SJSA1 (cell line): Measurements from ENCODE around the gene RTCB. TPM values are rescaled to one million over a fixed set of nuclear protein-coding genes. Genes with fewer than 3 reads are reported as not detected.

ENCODE experiments used
- DNase-seq, 2 experiments: peaks; one replicate each; pipeline ENCODE4 v3.0.0-alpha.2; 2015 to 2020; ENCODE audit warnings: low spot score in 2 of 2, low read depth in 1 of 2
- H3K27ac ChIP-seq: fragments of 250-450 bp; sonication (Bioruptor Pico); 2 replicates; pipeline ENCODE4 v1.5.1; 2020; ENCODE audit warnings: mild to moderate bottlenecking, moderate library complexity
- H3K27me3 ChIP-seq: fragments of 250-450 bp; sonication (Bioruptor Pico); replicated peaks from 2 replicates; pipeline ENCODE4 v1.5.1; 2020; ENCODE audit warnings: mild to moderate bottlenecking, moderate library complexity
- H3K36me3 ChIP-seq: fragments of 250-450 bp; sonication (Bioruptor Pico); 2 replicates; pipeline ENCODE4 v1.5.1; 2020; ENCODE audit warnings: mild to moderate bottlenecking
- H3K4me1 ChIP-seq: fragments of 250-450 bp; sonication (Bioruptor Pico); replicated peaks from 2 replicates; pipeline ENCODE4 v1.6.1; 2021; ENCODE audit warnings: mild to moderate bottlenecking
- H3K4me3 ChIP-seq: fragments of 250-450 bp; sonication (Bioruptor Pico); 2 replicates; pipeline ENCODE4 v1.5.1; 2020; ENCODE audit warnings: mild to moderate bottlenecking
- H3K9me3 ChIP-seq: fragments of 250-450 bp; sonication (Bioruptor Pico); replicated peaks from 2 replicates; pipeline ENCODE4 v1.5.1; 2020; ENCODE audit warnings: mild to moderate bottlenecking
- total RNA-seq: library from RNA; depleted of rRNA; stranded (reverse); fragments of >200 nt; shearing (Covaris generic); gene quantifications from 2 replicates; pipeline ENCODE4 v1.2.3, GENCODE V29; 2014; rRNA removed

RTCB gene
- 196 TPM in 2 replicates for total RNA-seq

DNA sequence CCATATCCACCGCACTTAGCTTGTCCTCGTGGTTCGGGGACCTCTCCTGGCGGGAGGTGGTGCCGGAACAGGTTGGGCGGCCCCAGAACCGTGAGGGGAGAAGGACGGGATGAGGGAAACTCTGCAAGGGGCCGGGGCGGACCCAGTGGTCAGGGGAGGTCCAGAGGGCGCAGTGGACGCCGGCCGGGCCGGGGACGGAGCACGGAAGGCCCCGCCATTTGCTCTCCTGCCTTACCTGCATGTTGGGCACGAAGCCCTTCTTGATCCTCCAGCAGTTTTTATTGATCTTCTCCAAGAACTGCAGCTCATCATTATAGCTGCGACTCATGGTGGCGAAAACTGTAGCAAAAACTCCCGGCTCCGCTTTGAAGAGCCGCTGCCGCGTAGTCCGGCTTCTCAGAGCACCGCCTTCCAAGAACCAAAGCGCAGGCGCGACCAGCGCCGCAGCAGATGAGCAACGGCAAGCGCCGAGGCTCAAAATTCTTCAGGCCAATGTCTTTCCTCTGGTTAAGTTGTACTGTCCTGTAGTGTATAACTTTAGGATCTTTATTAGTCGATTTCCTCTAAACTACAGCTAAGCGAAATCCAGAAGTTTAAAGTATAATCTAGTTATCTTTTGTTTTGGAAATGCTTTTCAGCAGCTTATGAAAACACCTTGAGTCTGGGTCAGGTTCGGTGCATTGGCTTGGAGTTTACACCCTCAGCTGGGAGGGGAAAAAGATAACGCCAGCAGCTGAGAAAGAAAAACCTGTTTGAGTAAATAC is at the start of gene RTCB:
Gene RTCB (minus strand): TSS at position 419 of the 764 bp plus-strand sequence. CDS start 91 bp downstream, at position 328.
- peak within 1 kb of the TSS; percentile 8 for H3K27ac ChIP-seq

DNA sequence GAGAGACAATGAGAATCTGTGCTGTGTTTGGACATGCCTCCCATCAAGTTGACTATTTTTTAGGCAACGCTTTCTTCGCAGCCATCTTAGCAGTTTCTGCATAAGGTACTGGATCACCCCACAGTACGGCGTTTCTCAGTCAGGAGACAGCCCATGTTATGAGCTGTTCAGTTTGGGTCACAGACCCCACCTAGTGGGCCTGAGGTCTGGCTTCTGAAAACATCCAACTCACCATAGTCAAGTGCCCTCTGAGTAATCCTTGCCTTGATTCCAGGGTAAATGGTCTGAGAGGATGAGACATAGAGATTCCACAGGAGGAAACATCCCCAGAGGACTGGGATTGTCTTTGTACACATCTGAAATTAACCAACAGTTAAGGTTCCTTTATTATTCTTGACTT is 45.0 kb upstream of the RTCB start:
- no peak overlapping the region for H3K4me3 ChIP-seq
- H3K27me3 ChIP-seq, result peaks cover 31% of the 10 kb centered on the region
- H3K27ac ChIP-seq, result no peak overlapping the region
- no peak for DNase-seq
- H3K9me3 ChIP-seq, result no peaks in the 10 kb centered on the region; the same call in 1 of the 2 replicates
- H3K4me1 ChIP-seq, result no peaks in the 10 kb centered on the region
- no peaks in the 10 kb centered on the region for H3K36me3 ChIP-seq

More for the DNA sequence above, at the start of gene RTCB:
- H3K4me1 ChIP-seq, result peaks cover 14% of the 10 kb centered on the region
- no peaks in the 10 kb centered on the region for H3K9me3 ChIP-seq
- peak within 1 kb of the TSS; percentile 58 for H3K4me3 ChIP-seq
- H3K27me3 ChIP-seq, result peaks cover 9% of the 10 kb centered on the region
- peaks cover 33% of the 10 kb centered on the region for H3K36me3 ChIP-seq
- peak; percentile 90 to 93 for DNase-seq

DNA sequence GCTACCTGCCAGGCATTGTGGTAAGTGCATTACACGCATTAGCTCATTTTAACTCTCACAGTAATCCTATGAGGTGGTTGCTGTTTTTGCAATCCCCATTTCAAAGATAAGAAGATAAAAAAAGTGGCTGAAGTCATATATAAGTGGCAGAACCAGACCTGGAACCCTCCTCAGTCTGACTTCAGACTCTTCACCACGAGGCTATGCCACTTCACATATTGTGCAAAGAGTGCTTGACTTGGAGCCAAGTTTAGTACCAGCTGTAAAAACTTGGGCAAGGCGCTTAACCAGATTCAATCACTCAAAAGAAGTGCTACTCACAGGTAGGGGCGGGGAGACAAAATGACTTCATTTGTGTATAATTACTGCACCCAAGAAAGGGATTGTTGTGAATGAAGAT is 36.9 kb upstream of the RTCB start:
- Histone ChIP-seq H3K4me3 (no peak overlapping the region), H3K9me3 (no peaks in the 10 kb centered on the region), H3K36me3 (no peaks in the 10 kb centered on the region), H3K27ac (no peak overlapping the region), H3K4me1 (no peaks in the 10 kb centered on the region; the same call in 1 of the 2 replicates), H3K27me3 (peaks cover 42% of the 10 kb centered on the region)
- DNase-seq, result no peak

DNA sequence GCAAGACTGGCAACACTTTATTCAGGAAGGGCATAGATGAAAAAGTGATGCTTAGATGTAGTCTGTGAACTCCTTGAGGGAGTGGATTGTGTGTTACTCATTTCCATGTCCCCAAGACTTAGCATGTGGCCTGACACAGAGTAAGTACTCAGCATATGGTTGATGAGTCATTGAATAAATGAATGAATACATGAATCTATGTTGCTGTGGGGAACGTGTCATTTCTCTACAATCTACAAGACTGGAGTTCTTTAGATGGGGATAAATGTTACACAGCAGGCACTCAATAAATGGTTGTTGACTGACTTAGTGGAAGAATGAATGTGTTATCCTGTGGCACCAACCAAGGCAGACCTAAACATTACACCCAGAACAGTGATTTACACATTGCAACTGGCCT is 34.3 kb upstream of the RTCB start:
- Histone ChIP-seq H3K27me3 (peaks cover 45% of the 10 kb centered on the region), H3K36me3 (no peaks in the 10 kb centered on the region), H3K4me1 (no peaks in the 10 kb centered on the region; the same call in 1 of the 2 replicates), H3K4me3 (no peak overlapping the region), H3K9me3 (no peaks in the 10 kb centered on the region), H3K27ac (no peak overlapping the region)
- DNase-seq, result no peak

DNA sequence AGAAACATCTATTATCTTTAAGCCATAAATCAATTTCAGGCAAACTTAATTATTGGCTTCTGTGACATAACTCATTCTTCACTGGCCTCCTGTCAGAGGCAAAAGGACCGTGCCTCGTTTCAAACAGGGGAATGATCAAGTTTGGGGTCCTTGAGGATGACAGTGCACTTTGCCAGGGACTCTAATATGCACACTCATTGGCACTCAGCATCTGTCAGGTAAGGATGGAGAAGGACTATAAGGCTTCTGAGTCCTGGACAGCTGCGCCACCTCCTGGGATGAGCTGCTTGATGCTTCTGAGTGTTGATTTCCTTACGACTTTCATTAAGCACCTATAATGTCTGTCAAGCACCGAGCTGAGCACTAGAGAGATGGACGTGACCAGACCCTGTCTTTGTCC is 32.0 kb upstream of the RTCB start:
- DNase-seq, result no peak
- Histone ChIP-seq H3K4me1 (no peaks in the 10 kb centered on the region; the same call in 1 of the 2 replicates), H3K9me3 (no peaks in the 10 kb centered on the region), H3K4me3 (no peak overlapping the region), H3K36me3 (no peaks in the 10 kb centered on the region), H3K27me3 (peaks cover 36% of the 10 kb centered on the region), H3K27ac (no peak overlapping the region)

DNA sequence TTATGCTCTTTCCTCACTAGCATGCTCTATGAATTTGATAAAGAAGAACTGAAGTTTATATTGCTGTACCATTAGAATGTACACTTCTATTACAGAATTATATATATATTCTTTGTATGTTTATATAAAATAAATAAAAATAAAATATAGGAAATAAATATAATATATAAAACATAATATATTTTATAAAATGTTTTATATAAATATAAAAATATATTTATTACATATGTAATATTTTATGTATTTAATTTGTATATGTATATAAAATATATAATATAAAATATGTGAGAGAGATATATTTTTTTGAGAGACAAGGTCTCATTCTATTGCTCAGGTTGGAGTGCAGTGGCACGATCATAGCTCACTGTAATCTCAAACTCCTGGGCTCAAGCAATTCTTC is 18.3 kb upstream of the RTCB start:
- DNase-seq, result no peak
- H3K36me3 ChIP-seq, result no peaks in the 10 kb centered on the region
- H3K4me3 ChIP-seq, result no peak overlapping the region
- H3K4me1 ChIP-seq, result no peaks in the 10 kb centered on the region
- no peaks in the 10 kb centered on the region for H3K9me3 ChIP-seq
- peaks cover 18% of the 10 kb centered on the region for H3K27me3 ChIP-seq
- H3K27ac ChIP-seq, result no peak overlapping the region

DNA sequence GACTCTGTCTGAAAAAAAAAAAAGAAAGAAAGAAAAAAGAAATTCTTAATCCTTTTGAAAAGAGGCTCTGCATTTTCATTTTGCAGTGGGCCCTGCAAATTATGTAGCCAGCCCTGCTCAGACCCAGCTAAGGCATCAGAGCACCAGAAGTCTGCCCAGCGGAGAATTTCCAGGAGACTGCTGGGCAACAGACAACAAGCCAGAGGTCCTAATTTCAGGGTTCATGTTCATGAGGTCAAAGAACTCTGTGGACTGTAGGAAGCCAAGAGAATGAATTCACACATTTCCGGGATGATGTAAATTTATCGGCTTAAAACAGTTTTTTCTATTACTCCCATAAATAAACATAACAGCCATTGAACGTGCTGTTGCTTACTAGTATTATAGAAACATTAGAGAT is 14.8 kb upstream of the RTCB start:
- H3K27me3 ChIP-seq, result peaks cover 15% of the 10 kb centered on the region
- H3K9me3 ChIP-seq, result no peaks in the 10 kb centered on the region
- no peak overlapping the region for H3K4me3 ChIP-seq
- no peak for DNase-seq
- no peaks in the 10 kb centered on the region for H3K36me3 ChIP-seq
- no peak overlapping the region for H3K27ac ChIP-seq
- H3K4me1 ChIP-seq, result no peaks in the 10 kb centered on the region

DNA sequence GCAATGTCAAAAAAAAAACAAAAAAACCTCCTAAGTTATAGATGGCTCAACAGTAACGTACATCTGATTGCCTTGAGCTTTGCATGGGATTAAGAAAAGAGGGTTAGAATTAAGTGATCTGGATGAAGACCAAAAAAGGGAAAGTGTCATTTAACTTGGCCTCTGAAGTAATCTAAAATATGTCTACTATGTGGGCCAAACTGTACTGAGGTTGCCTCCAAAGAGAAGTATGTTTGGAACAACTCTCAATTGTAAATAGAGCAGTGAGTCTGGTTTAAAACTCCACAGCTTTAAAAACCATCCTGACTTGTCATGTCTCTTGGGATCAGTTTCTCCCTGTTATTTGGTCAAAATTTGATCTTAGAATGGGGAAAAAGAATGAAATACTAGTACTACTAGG is 11.6 kb upstream of the RTCB start:
- Histone ChIP-seq H3K27me3 (peaks cover 27% of the 10 kb centered on the region), H3K9me3 (no peaks in the 10 kb centered on the region), H3K4me3 (no peak overlapping the region), H3K27ac (no peak overlapping the region), H3K4me1 (no peaks in the 10 kb centered on the region), H3K36me3 (no peaks in the 10 kb centered on the region)
- DNase-seq, result no peak

DNA sequence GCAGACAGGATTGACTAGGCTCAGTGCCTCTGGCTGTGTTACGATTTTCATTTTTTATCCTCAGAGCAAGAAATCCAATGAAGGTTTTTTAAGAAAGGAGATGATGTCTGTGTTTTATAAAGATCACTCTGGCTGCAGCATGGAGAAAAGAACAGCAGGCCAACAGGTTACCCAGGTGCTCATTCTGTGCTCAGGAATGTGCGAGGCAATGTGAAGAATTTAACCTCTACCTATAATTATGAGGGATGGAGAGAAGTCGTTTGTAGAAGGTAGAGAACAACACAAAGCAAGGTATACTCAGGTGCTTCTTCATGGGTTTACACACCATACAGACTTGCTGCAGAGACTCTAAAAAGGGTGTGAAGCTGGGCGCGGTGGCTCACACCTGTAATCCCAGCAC is 10.0 kb upstream of the RTCB start:
- DNase-seq, result no peak
- no peak overlapping the region for H3K4me3 ChIP-seq

DNA sequence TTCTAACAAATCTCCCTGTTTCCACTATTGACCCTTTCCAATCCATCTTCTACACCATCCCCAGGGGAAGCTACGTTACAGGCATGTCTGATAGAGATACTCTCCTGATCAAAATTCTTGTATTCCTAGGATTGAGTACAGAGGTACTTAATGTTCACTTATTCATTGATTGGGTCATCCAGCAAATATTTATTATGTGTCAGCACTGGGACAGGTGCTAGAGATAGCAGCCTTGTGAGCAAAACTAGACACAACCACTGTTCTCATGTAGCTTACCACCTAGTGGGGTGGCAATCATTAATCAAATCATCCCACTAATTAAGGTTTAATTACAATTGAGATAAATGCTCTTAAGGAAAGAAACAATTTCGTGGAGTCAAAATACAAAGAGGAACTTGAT is 9.4 kb upstream of the RTCB start:
- Histone ChIP-seq H3K4me3 (no peak overlapping the region), H3K36me3 (no peaks in the 10 kb centered on the region), H3K27ac (no peak overlapping the region), H3K27me3 (peaks cover 44% of the 10 kb centered on the region), H3K9me3 (no peaks in the 10 kb centered on the region), H3K4me1 (no peaks in the 10 kb centered on the region)
- DNase-seq, result no peak

More for the DNA sequence above, 10.0 kb upstream of the RTCB start:
- H3K4me1 ChIP-seq, result no peaks in the 10 kb centered on the region
- H3K9me3 ChIP-seq, result no peaks in the 10 kb centered on the region
- no peaks in the 10 kb centered on the region for H3K36me3 ChIP-seq
- H3K27me3 ChIP-seq, result peaks cover 38% of the 10 kb centered on the region
- H3K27ac ChIP-seq, result no peak overlapping the region

DNA sequence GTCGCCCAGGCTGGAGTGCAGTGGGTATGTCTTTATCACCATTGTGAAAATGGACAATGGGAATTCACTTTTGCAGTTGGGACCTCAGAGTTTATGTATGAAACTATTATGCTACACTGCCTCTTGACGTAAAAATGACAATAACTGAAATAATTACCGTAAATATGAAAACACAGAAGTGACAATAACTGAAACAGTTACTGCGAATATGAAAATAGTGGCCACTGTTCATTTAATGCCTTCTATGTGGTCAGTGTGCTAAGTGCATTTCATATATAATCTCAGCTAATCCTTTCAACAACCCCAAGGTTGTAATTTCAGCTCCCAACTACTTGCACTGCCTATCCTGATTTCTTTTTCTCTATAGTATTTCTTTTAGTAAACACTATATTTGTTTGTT is 5.9 kb upstream of the RTCB start:
- Histone ChIP-seq H3K27ac (no peak overlapping the region), H3K4me1 (no peaks in the 10 kb centered on the region), H3K36me3 (no peaks in the 10 kb centered on the region), H3K27me3 (peaks cover 40% of the 10 kb centered on the region), H3K4me3 (no peak overlapping the region), H3K9me3 (no peaks in the 10 kb centered on the region)
- no peak for DNase-seq

DNA sequence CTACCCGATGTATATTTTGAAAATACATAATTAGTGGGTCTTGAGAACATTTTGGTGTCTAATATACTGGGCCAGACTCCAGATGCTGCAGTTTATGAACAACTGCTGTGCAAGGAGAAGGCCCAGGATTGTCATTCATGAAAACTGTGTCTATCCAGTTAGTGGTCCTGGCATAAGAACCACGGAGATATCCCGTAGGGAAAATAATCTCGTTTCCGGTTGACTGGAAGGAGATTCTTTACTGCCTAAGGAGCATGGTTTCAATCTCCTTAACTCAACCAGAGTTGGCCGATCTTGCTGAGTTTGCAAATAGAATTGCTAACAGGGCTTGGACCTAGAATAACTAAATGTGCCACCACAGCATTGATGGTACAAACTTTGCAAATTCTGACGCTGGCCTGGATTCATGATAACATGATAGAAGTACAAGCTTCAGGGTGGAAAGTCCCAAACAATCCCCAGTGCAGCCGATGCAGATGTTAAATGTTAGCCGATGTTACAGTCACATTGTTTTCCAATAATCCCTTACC is 4.6 kb upstream of the RTCB start:
- H3K4me3 ChIP-seq, result no peak overlapping the region
- no peak overlapping the region for H3K27ac ChIP-seq
- no peaks in the 10 kb centered on the region for H3K36me3 ChIP-seq
- H3K4me1 ChIP-seq, result peaks cover 6% of the 10 kb centered on the region
- peaks cover 36% of the 10 kb centered on the region for H3K27me3 ChIP-seq
- no peak for DNase-seq
- no peaks in the 10 kb centered on the region for H3K9me3 ChIP-seq

DNA sequence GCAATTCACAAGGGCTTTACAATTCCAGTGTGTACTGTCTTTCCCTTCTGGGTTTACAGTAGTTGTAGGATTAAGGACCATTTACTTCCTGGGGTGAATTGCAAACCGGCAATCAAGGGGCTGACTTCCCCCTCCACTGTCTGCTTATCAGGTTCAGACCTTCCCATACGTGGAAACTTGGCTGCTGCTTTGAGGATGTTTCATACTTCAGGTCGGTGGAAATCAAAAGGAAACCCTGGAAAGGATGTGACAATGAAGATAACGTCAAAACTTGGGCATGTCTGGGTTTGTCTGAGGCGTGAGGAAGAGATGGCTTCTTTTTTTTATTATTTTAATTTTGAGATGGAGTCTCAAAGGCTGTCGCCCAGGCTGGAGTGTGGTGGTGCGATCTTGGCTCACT is 2.1 kb upstream of the RTCB start:
- DNase-seq, result no peak
- H3K4me1 ChIP-seq, result peaks cover 14% of the 10 kb centered on the region
- peaks cover 14% of the 10 kb centered on the region for H3K36me3 ChIP-seq
- H3K27me3 ChIP-seq, result peaks cover 25% of the 10 kb centered on the region
- H3K27ac ChIP-seq, result no peak overlapping the region
- no peaks in the 10 kb centered on the region for H3K9me3 ChIP-seq
- H3K4me3 ChIP-seq, result no peak overlapping the region

DNA sequence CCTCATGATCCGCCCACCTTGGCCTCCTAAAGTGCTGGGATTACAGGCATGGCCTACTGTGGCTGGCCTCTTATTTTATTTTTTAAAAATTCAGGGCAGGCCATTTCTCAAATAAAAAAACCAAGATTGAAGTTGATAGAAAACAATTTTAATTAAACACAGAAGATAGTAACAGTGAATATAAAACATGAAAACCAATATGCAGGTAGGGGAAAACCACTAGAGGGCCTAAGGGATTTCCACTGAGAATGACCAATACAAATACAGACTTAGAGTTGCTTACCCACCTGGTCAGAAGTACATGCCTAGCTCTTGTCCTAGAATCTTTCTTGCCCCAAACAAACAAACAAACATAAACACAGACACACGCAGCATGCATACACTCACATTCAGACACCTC is 1.7 kb upstream of the RTCB start:
- Histone ChIP-seq H3K36me3 (peaks cover 16% of the 10 kb centered on the region), H3K4me3 (no peak overlapping the region), H3K27me3 (peaks cover 25% of the 10 kb centered on the region), H3K4me1 (peaks cover 14% of the 10 kb centered on the region), H3K9me3 (no peaks in the 10 kb centered on the region), H3K27ac (no peak overlapping the region)
- DNase-seq, result no peak
